K562 (cell line): ENCODE measurements around the gene AGFG1. TPM values are rescaled to one million over a fixed set of nuclear protein-coding genes. Genes with fewer than 3 reads are reported as not detected.

Experiments
- ATAC-seq: fragments of 200-7000 bp; cut with Tn5 transposase; 3 replicates; pipeline ENCODE4 v1.9.1; 2020; ENCODE audit warnings: moderate library complexity
- BruUV-seq: library from RNA; stranded (reverse); fragments of 400-500 nt; replicated peaks from 2 replicates; lab custom pipeline; 2021; lab: Mats Ljungman, UMichigan
- CTCF ChIA-PET: fragments of 300-600 bp; formaldehyde crosslinking; extraction: SDS; loops from one replicate; lab custom pipeline; 2021; ENCODE audit warnings: low intra/inter-chr PET ratio; lab: Yijun Ruan, JAX
- POLR2A ChIA-PET: fragments of 300-600, 350-650 bp; sonication (Branson Sonifier 250); formaldehyde crosslinking; extraction: SDS; loops from one replicate; lab custom pipeline; 2021; ENCODE audit warnings: antibody characterized with exemption, inconsistent platforms; lab: Yijun Ruan, JAX
- DNase-seq, 4 experiments: peaks; one replicate each; pipeline versions ENCODE4 v3.0.0 to v3.0.0-alpha.2; 2011 to 2018; ENCODE audit warnings: low spot score in 3 of 4, mixed read lengths in 3 of 4; ENCODE audit errors: extremely low read depth in 1 of 4
- FAIRE-seq: peaks from 2 replicates; lab custom pipeline; 2011; peaks lifted over from hg19 to GRCh38; lab: Jason Lieb, UNC
- H2AFZ ChIP-seq: 2 replicates; pipeline ENCODE4 v1.6.0; 2011; ENCODE audit warnings: low read depth, low read length, control low read depth, inconsistent platforms
- H3K27ac ChIP-seq: fragments of 200-600 bp; 3 replicates; pipeline ENCODE4 v1.8.0; 2011; ENCODE audit warnings: low read depth, mild to moderate bottlenecking, control low read depth, inconsistent platforms, low read length, moderate library complexity, mixed read lengths; ENCODE audit errors: extremely low read depth
- H3K27me3 ChIP-seq, 2 experiments: fragments of 300-600 bp in 1 of 2; 2 replicates in 1 of 2; 3 replicates in 1 of 2; pipeline versions ENCODE4 v1.6.0 to v1.8.0; 2011; ENCODE audit warnings: inconsistent platforms in 2 of 2, low read length in 2 of 2, mild to moderate bottlenecking in 1 of 2, mixed read lengths in 1 of 2, moderate library complexity in 1 of 2; ENCODE audit not compliant: control insufficient read depth in 2 of 2, insufficient read depth in 2 of 2
- H3K36me3 ChIP-seq: fragments of 300-600 bp; 3 replicates; pipeline ENCODE4 v1.8.0; 2011; ENCODE audit warnings: mild to moderate bottlenecking, low read length, inconsistent platforms; ENCODE audit not compliant: control insufficient read depth, insufficient read depth
- H3K4me1 ChIP-seq, 2 experiments: fragments of 200-600 bp in 1 of 2; replicated peaks in 1 of 2; 2 replicates in 1 of 2; 3 replicates in 1 of 2; pipeline versions ENCODE4 v1.5.1 to v1.8.0; 2011; ENCODE audit warnings: inconsistent platforms in 2 of 2, low read length in 2 of 2, mild to moderate bottlenecking in 1 of 2, mixed read lengths in 1 of 2, moderate library complexity in 1 of 2; ENCODE audit not compliant: control insufficient read depth in 2 of 2, insufficient read depth in 2 of 2
- H3K4me2 ChIP-seq: 2 replicates; pipeline ENCODE4 v1.6.1; 2011; ENCODE audit warnings: low read length, control low read depth, inconsistent platforms, mixed read lengths; ENCODE audit not compliant: insufficient read depth
- H3K4me3 ChIP-seq: fragments of 200-600 bp; sonication (generic), shearing (Covaris generic); 2 replicates; pipeline ENCODE4 v1.5.1; 2016; ENCODE audit warnings: control low read depth, inconsistent platforms
- H3K79me2 ChIP-seq: fragments of 200-600 bp; 3 replicates; pipeline ENCODE4 v1.8.0; 2011; ENCODE audit warnings: low read length, inconsistent platforms; ENCODE audit not compliant: control insufficient read depth, insufficient read depth
- H3K9ac ChIP-seq, 2 experiments: 2 replicates each; pipeline versions ENCODE4 v1.6.0 to v1.6.1; 2011; ENCODE audit warnings: low read depth in 2 of 2, low read length in 2 of 2, control low read depth in 1 of 2, inconsistent platforms in 1 of 2, mild to moderate bottlenecking in 1 of 2, mixed read lengths in 1 of 2; ENCODE audit not compliant: insufficient read depth in 1 of 2
- H3K9me1 ChIP-seq: one replicate; pipeline ENCODE4 v1.6.0; 2011; ENCODE audit warnings: inconsistent platforms, mild to moderate bottlenecking, low read length, moderate library complexity; ENCODE audit not compliant: control insufficient read depth, insufficient read depth
- H3K9me3 ChIP-seq: replicated peaks from 2 replicates; pipeline ENCODE4 v1.5.1; 2011; ENCODE audit warnings: low read depth, low read length, inconsistent platforms; ENCODE audit not compliant: control insufficient read depth, insufficient read depth
- H4K20me1 ChIP-seq: replicated peaks from 2 replicates; pipeline ENCODE4 v1.6.1; 2011; ENCODE audit warnings: low read length, inconsistent platforms, mixed read lengths; ENCODE audit not compliant: control insufficient read depth, insufficient read depth
- CHAMP1 ChIP-seq: fragments of 450-650 bp; IDR thresholded peaks from 2 replicates; pipeline ENCODE4 v1.6.1; 2016; ENCODE audit warnings: mild to moderate bottlenecking
- FOXJ3 ChIP-seq: sonication (generic); formaldehyde crosslinking; IDR thresholded peaks from 2 replicates; pipeline ENCODE4 v1.4.0; 2020; ENCODE audit warnings: mild to moderate bottlenecking, missing genetic modification reagents
- JUN ChIP-seq, 2 experiments: sonication (generic) in 1 of 2; formaldehyde crosslinking in 1 of 2; IDR thresholded peaks; 2 replicates each; pipeline versions ENCODE4 v1.6.1 to v1.8.0; 2012 to 2022; ENCODE audit warnings: borderline replicate concordance in 2 of 2, mild to moderate bottlenecking in 2 of 2, improper control_type of control experiment in 1 of 2, low read depth in 1 of 2, low read length in 1 of 2, missing genetic modification reagents in 1 of 2
- MLLT1 ChIP-seq, 2 experiments: fragments of 450-650 bp; IDR thresholded peaks; 2 replicates each; pipeline ENCODE4 v1.6.1; 2016
- MYNN ChIP-seq, 2 experiments: sonication (generic); formaldehyde crosslinking in 1 of 2; IDR thresholded peaks; 2 replicates each; pipeline versions ENCODE4 v1.5.0 to v1.6.1; 2016 to 2020; ENCODE audit warnings: antibody characterized with exemption in 1 of 2, missing genetic modification reagents in 1 of 2
- PHF21A ChIP-seq: fragments of 450-650 bp; IDR thresholded peaks from 2 replicates; pipeline ENCODE4 v1.6.1; 2017; ENCODE audit warnings: low read depth, borderline replicate concordance
- RAD51 ChIP-seq: fragments of 450-650 bp; IDR thresholded peaks from 2 replicates; pipeline ENCODE4 v1.7.1; 2016; ENCODE audit warnings: low read depth, mild to moderate bottlenecking, borderline replicate concordance
- RERE ChIP-seq: sonication (generic); formaldehyde crosslinking; IDR thresholded peaks from 2 replicates; pipeline ENCODE4 v1.8.0; 2023; ENCODE audit warnings: missing genetic modification reagents, mild to moderate bottlenecking, borderline replicate concordance
- RHOXF2B ChIP-seq: fragments of 250-450 bp; sonication (Bioruptor Pico); conservative IDR thresholded peaks from 2 replicates; pipeline ENCODE4 v1.5.1; 2021
- TCF3 ChIP-seq: sonication (generic); formaldehyde crosslinking; IDR thresholded peaks from 2 replicates; pipeline ENCODE4 v1.4.0; 2020; ENCODE audit warnings: mild to moderate bottlenecking, missing genetic modification reagents
- TCFL5 ChIP-seq: fragments of 250-450 bp; sonication (Bioruptor Pico); conservative IDR thresholded peaks from 2 replicates; pipeline ENCODE4 v1.6.1; 2021; ENCODE audit warnings: mild to moderate bottlenecking, moderate library complexity, matching md5 sums
- YBX1 ChIP-seq: fragments of 450-650 bp; IDR thresholded peaks from 2 replicates; pipeline ENCODE4 v1.7.1; 2016; ENCODE audit warnings: mild to moderate bottlenecking
- ZFPM2 ChIP-seq: fragments of 250-450 bp; sonication (Bioruptor Pico); IDR thresholded peaks from 2 replicates; pipeline ENCODE4 v1.5.1; 2022; ENCODE audit warnings: mild to moderate bottlenecking
- ZNF354B ChIP-seq: fragments of 250-450 bp; sonication (Bioruptor Pico); IDR thresholded peaks from 2 replicates; pipeline ENCODE4 v1.4.0; 2020
- ZNF507 ChIP-seq: conservative IDR thresholded peaks from 2 replicates; pipeline ENCODE4 v1.6.1; 2017; ENCODE audit warnings: missing genetic modification characterization, missing compliant biosample characterization
- WGBS: fragments of 100-300 bp; shearing (Covaris generic); methylation state at CpG from one replicate; pipeline ENCODE4 v1.1.6; 2016; ENCODE audit warnings: low coverage, mixed read lengths; ENCODE audit not compliant: insufficient coverage; ENCODE audit errors: missing lambda C conversion rate; 5-methylcytosine and 5-hydroxymethylcytosine counted together
- in situ Hi-C: fragments of 300-500 bp; cut with MboI; formaldehyde crosslinking; loops from 4 replicates; pipeline ENCODE4 v1.15.0; 2018; ENCODE audit warnings: inconsistent platforms, mixed read lengths
- intact Hi-C: fragments of 100-400 bp; cut with micrococcal nuclease; formaldehyde crosslinking; loops from 2 replicates; pipeline ENCODE4 v1.14.2; 2022
- polyA plus RNA-seq, 8 experiments: library from polyadenylated mRNA; depleted of rRNA in 4 of 8; stranded (reverse) in 5 of 8; unstranded in 3 of 8; fragments of >200 nt; fragmentation: Nextera tagmentation in 2 of 8; fragmentation: Illumina TruSeq in 1 of 8; extraction: Ambion mirVana in 2 of 8; extraction: Trizol in 1 of 8; gene quantifications; 2 replicates each; pipeline versions ENCODE4 v1.2.1 to v1.2.3, GENCODE V29; 2011 to 2014; ENCODE audit warnings: inconsistent platforms in 1 of 8, missing spikeins in 1 of 8
- total RNA-seq, 7 experiments: library from RNA; depleted of rRNA in 6 of 7; stranded (reverse); fragments of >200 nt in 6 of 7; fragmentation: Illumina TruSeq in 2 of 7; extraction: Trizol in 2 of 7; gene quantifications; 2 replicates each; pipeline versions ENCODE4 v1.2.1 to v1.2.3, GENCODE V29; 2011 to 2021; ENCODE audit warnings: low replicate concordance in 1 of 7

The AGFG1 gene
- total and polyA plus RNA-seq, 9 of the 15 experiments (the other 6 are each of a cell fraction or from before 2014, with no cell fraction given), result 11.2 to 97.5 (median 36.0) TPM

- Histone ChIP-seq H3K4me1 (no peaks in the 10 kb centered on the region), H3K9ac (no peak overlapping the region), H4K20me1 (no peaks in the 10 kb centered on the region), H3K36me3 (no peaks in the 10 kb centered on the region), H3K27me3 (no peaks in the 10 kb centered on the region), H3K4me3 (no peak overlapping the region), H3K9me3 (no peaks in the 10 kb centered on the region), H3K79me2 (no peaks in the 10 kb centered on the region), H2AFZ (no peak overlapping the region), H3K27ac (no peak overlapping the region), H3K4me2 (no peak overlapping the region), H3K9me1 (no peaks in the 10 kb centered on the region)
- in situ Hi-C loops (no loop called here), intact Hi-C loops (no loop called here)
- no peak for ATAC-seq
- no peak for DNase-seq
- no peak for FAIRE-seq
- BruUV-seq, result no TSS peak
- 0% methylated on average over 1 of the region's 1 CpG for WGBS
- ChIA-PET POLR2A (interaction anchor here (1.0 kb wide), 1 partner anchor 34 kb away, joined by 3 read pairs; no protein-coding TSS in a partner anchor), CTCF (no interaction called here)
- TF ChIP-seq CHAMP1 (no peak), FOXJ3 (CRISPR knock-in tag) (no peak), YBX1 (no peak), JUN (IDR thresholded peaks at IDR 0.05; ENCODE audit: borderline replicate concordance, low read depth, low read length) (no peak), JUN (CRISPR knock-in tag; IDR thresholded peaks at IDR 0.05; ENCODE audit: borderline replicate concordance) (no peak), RERE (CRISPR knock-in tag) (no peak), ZNF354B (no peak), ZFPM2 (CRISPR knock-in tag) (no peak), MLLT1 (IDR thresholded peaks at IDR 0.05) (no peak), TCF3 (CRISPR knock-in tag) (no peak), RAD51 (no peak), RHOXF2B (CRISPR knock-in tag) (no peak), TCFL5 (CRISPR knock-in tag) (no peak), MYNN (IDR thresholded peaks at IDR 0.05) (no peak), MYNN (CRISPR knock-in tag; IDR thresholded peaks at IDR 0.05) (no peak), ZNF507 (tag) (no peak), PHF21A (no peak)
These were observed 107.8 kb downstream of the AGFG1 start for GRCh38 chr2:227579791-227580190.
